ENCODE measurements around the gene GALP.
"Not testable (repeated sequence)": the region's sequence is repeated elsewhere in the genome, so short reads cannot be mapped to it uniquely, and the experiment has no call there.

The GALP gene

GRCh38 chr19:56162258-56162657 lies 13.6 kb upstream of the GALP start:
- no peak for TF ChIP-seq CTCF (IDR thresholded peaks at IDR 0.05; ENCODE audit: low read depth, low read length, missing control alignments)
- H3K4me3 ChIP-seq (replicated peaks; ENCODE audit: low read depth, low read length), result no peak overlapping the region
- DNase-seq (ENCODE audit: extremely low read depth, low read depth), result no peak

GRCh38 chr19:56163097-56163496 lies 12.7 kb upstream of the GALP start:
- no peak for TF ChIP-seq CTCF (IDR thresholded peaks at IDR 0.05; ENCODE audit: low read depth, low read length, missing control alignments)
- H3K4me3 ChIP-seq (replicated peaks; ENCODE audit: low read depth, low read length), result no peak overlapping the region
- no peak for DNase-seq (ENCODE audit: extremely low read depth, low read depth)

GRCh38 chr19:56167064-56167578 lies 8.7 kb upstream of the GALP start:
- TF ChIP-seq CTCF (IDR thresholded peaks at IDR 0.05; ENCODE audit: low read depth, low read length, missing control alignments), result no peak
- H3K4me3 ChIP-seq (replicated peaks; ENCODE audit: low read depth, low read length), result no peak overlapping the region
- DNase-seq (ENCODE audit: extremely low read depth, low read depth), result no peak

- TF ChIP-seq CTCF (IDR thresholded peaks at IDR 0.05; ENCODE audit: low read depth, low read length, missing control alignments), result no peak
- DNase-seq (ENCODE audit: extremely low read depth, low read depth), result no peak
- H3K4me3 ChIP-seq (replicated peaks; ENCODE audit: low read depth, low read length), result no peak overlapping the region
Measured at GRCh38 chr19:56170261-56170660, 5.5 kb upstream of the GALP start.

- TF ChIP-seq CTCF (IDR thresholded peaks at IDR 0.05; ENCODE audit: low read depth, low read length, missing control alignments), result no peak
- H3K4me3 ChIP-seq (replicated peaks; ENCODE audit: low read depth, low read length), result no peak overlapping the region
- no peak for DNase-seq (ENCODE audit: extremely low read depth, low read depth)
Measured at GRCh38 chr19:56174086-56174485, 1.7 kb upstream of the GALP start.

GRCh38 chr19:56174550-56174949 lies 1.3 kb upstream of the GALP start:
- TF ChIP-seq CTCF (IDR thresholded peaks at IDR 0.05; ENCODE audit: low read depth, low read length, missing control alignments), result no peak
- no peak for DNase-seq (ENCODE audit: extremely low read depth, low read depth)
- no peak overlapping the region for H3K4me3 ChIP-seq (replicated peaks; ENCODE audit: low read depth, low read length)

- not testable (repeated sequence) for DNase-seq (ENCODE audit: extremely low read depth, low read depth); H3K4me3 ChIP-seq (replicated peaks; ENCODE audit: low read depth, low read length)
Measured at GRCh38 chr19:56176310-56176709, 502 bp downstream of the GALP start.

Measured in HFF-Myc (cell line).